Neural cell (in vitro differentiated cells): ENCODE results near the gene WASF3.

Experiments used
- EZH2 ChIP-seq: fragments of 200-600, 300-800 bp; shearing (Covaris generic), sonication (generic); IDR thresholded peaks from 2 replicates; pipeline ENCODE4 v1.6.1; 2014; ENCODE audit warnings: antibody characterized with exemption, low read length, borderline replicate concordance, mild to moderate bottlenecking; ENCODE audit not compliant: insufficient read depth, poor library complexity, severe bottlenecking
- MXI1 ChIP-seq: fragments of 450-650 bp; conservative IDR thresholded peaks from 2 replicates; pipeline ENCODE4 v1.6.1; 2014; ENCODE audit warnings: antibody characterized with exemption, mild to moderate bottlenecking; ENCODE audit not compliant: poor library complexity, severe bottlenecking
- POLR2AphosphoS5 ChIP-seq: IDR thresholded peaks from 2 replicates; pipeline ENCODE4 v1.6.1; 2012
- RAD21 ChIP-seq: fragments of 450-650 bp; conservative IDR thresholded peaks from 2 replicates; pipeline ENCODE4 v1.6.1; 2014; ENCODE audit warnings: antibody characterized with exemption, mild to moderate bottlenecking, moderate library complexity
- SMC3 ChIP-seq: fragments of 450-650 bp; conservative IDR thresholded peaks from 2 replicates; pipeline ENCODE4 v1.6.1; 2014; ENCODE audit warnings: antibody characterized with exemption, mild to moderate bottlenecking, moderate library complexity; ENCODE audit not compliant: poor library complexity
- TAF1 ChIP-seq: IDR thresholded peaks from 2 replicates; pipeline ENCODE4 v1.6.1; 2012; ENCODE audit warnings: low read depth
- TF ChIP-seq, protein P1 (sequence below): fragments of 450-650 bp; IDR thresholded peaks from 2 replicates; pipeline ENCODE4 v1.5.1; 2014; ENCODE audit warnings: antibody characterized with exemption, mild to moderate bottlenecking, moderate library complexity; ENCODE audit not compliant: poor library complexity, severe bottlenecking
- TF ChIP-seq, protein P2 (sequence below): IDR thresholded peaks from 2 replicates; pipeline ENCODE4 v1.6.1; 2012; ENCODE audit warnings: borderline replicate concordance

DNA sequence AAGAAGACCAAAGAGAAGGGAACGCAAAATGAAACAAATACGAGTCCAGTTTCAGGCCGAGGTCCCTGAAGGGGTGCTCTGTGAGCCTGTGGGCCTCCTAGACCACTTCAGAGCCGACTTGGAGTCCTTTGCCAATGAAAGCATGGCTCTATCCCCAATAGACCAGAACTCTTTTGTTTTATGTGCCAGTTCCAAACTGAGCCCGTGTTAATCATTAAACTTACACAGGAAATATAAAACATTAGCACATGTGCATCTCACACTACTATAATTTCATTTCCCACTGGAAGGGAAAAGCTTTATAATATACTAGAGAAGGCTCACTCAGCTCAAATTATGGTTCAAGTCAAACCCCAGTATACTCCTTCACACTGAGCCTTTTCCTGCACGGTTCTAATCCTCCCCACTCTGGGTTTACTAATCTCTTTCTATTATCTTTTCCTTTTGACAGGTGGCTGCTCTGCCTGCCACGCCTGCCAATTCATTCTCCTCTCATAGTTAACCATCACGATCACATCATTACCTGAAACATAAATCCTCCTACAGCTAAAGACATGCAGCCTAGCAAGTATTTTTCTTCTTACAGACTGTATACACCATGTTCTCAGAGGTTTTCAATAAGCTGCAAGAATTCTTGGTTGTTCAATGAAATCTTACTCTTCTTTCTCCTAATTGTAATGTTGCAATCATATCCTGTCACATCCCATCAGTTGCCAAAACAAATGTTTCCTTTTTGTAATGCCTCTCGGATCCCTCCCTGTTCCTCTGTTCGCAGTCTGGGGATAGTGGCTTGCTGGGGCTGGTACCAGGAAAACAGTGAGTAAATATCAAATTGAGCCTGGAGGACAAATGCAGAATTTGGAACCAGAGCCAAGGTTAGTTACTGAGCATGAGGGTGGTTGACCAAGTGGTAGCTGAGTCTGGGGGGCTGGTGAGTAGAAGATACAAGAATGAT lies 18.8 kb upstream of the WASF3 start:
- TF ChIP-seq, protein P1, sequence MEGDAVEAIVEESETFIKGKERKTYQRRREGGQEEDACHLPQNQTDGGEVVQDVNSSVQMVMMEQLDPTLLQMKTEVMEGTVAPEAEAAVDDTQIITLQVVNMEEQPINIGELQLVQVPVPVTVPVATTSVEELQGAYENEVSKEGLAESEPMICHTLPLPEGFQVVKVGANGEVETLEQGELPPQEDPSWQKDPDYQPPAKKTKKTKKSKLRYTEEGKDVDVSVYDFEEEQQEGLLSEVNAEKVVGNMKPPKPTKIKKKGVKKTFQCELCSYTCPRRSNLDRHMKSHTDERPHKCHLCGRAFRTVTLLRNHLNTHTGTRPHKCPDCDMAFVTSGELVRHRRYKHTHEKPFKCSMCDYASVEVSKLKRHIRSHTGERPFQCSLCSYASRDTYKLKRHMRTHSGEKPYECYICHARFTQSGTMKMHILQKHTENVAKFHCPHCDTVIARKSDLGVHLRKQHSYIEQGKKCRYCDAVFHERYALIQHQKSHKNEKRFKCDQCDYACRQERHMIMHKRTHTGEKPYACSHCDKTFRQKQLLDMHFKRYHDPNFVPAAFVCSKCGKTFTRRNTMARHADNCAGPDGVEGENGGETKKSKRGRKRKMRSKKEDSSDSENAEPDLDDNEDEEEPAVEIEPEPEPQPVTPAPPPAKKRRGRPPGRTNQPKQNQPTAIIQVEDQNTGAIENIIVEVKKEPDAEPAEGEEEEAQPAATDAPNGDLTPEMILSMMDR, result no peak
- TF ChIP-seq POLR2AphosphoS5 (no peak), EZH2 (no peak), SMC3 (no peak), MXI1 (peak; percentile 31), RAD21 (no peak), TAF1 (no peak)
- TF ChIP-seq, protein P2, sequence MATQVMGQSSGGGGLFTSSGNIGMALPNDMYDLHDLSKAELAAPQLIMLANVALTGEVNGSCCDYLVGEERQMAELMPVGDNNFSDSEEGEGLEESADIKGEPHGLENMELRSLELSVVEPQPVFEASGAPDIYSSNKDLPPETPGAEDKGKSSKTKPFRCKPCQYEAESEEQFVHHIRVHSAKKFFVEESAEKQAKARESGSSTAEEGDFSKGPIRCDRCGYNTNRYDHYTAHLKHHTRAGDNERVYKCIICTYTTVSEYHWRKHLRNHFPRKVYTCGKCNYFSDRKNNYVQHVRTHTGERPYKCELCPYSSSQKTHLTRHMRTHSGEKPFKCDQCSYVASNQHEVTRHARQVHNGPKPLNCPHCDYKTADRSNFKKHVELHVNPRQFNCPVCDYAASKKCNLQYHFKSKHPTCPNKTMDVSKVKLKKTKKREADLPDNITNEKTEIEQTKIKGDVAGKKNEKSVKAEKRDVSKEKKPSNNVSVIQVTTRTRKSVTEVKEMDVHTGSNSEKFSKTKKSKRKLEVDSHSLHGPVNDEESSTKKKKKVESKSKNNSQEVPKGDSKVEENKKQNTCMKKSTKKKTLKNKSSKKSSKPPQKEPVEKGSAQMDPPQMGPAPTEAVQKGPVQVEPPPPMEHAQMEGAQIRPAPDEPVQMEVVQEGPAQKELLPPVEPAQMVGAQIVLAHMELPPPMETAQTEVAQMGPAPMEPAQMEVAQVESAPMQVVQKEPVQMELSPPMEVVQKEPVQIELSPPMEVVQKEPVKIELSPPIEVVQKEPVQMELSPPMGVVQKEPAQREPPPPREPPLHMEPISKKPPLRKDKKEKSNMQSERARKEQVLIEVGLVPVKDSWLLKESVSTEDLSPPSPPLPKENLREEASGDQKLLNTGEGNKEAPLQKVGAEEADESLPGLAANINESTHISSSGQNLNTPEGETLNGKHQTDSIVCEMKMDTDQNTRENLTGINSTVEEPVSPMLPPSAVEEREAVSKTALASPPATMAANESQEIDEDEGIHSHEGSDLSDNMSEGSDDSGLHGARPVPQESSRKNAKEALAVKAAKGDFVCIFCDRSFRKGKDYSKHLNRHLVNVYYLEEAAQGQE, result no peak
